ENCODE results near the gene ST8SIA1.

- no peak for TF ChIP-seq EZH2 (IDR thresholded peaks at IDR 0.05)
- no peak for TF ChIP-seq CTCF (IDR thresholded peaks at IDR 0.05)
Measured at GRCh38 chr12:22268973-22269372, 65.5 kb downstream of the ST8SIA1 start.

All from neural progenitor cell (in vitro differentiated cells).